Measurements from ENCODE around the gene CDKAL1. TPM values are rescaled to one million over a fixed set of nuclear protein-coding genes. Genes with fewer than 3 reads are reported as not detected.

Gene CDKAL1
- total RNA-seq, 1 donor from 2014 or later = 24.8 TPM

GRCh38 chr6:21180800-21181337 lies 646.6 kb downstream of the CDKAL1 start:
- no peak overlapping the region for H3K27ac Mint-ChIP-seq (ENCODE audit: unreplicated experiment)
- H3K27me3 Mint-ChIP-seq (ENCODE audit: unreplicated experiment) = no peaks in the 10 kb centered on the region
- no peaks in the 10 kb centered on the region for H3K9me3 Mint-ChIP-seq (ENCODE audit: unreplicated experiment)
- no peak for DNase-seq
- H3K4me3 Mint-ChIP-seq (ENCODE audit: unreplicated experiment) = no peak overlapping the region
- TF ChIP-seq CTCF (IDR thresholded peaks at IDR 0.05; ENCODE audit: partially characterized antibody, unreplicated experiment) = no peak
- peaks cover 4% of the 10 kb centered on the region for H3K4me1 Mint-ChIP-seq (ENCODE audit: low read depth, unreplicated experiment)
- no peaks in the 10 kb centered on the region for H3K36me3 Mint-ChIP-seq (ENCODE audit: unreplicated experiment)

GRCh38 chr6:21181866-21182265 lies 647.6 kb downstream of the CDKAL1 start:
- no peak for TF ChIP-seq CTCF (IDR thresholded peaks at IDR 0.05; ENCODE audit: partially characterized antibody, unreplicated experiment)
- Mint-ChIP-seq H3K4me1 (ENCODE audit: low read depth, unreplicated experiment) (peaks cover 6% of the 10 kb centered on the region), H3K4me3 (ENCODE audit: unreplicated experiment) (no peak overlapping the region), H3K9me3 (ENCODE audit: unreplicated experiment) (peaks cover 2% of the 10 kb centered on the region), H3K27me3 (ENCODE audit: unreplicated experiment) (no peaks in the 10 kb centered on the region), H3K36me3 (ENCODE audit: unreplicated experiment) (no peaks in the 10 kb centered on the region), H3K27ac (ENCODE audit: unreplicated experiment) (no peak overlapping the region)
- DNase-seq = no peak

GRCh38 chr6:21182589-21182988 lies 648.3 kb downstream of the CDKAL1 start:
- Mint-ChIP-seq H3K4me3 (ENCODE audit: unreplicated experiment) (no peak overlapping the region), H3K4me1 (ENCODE audit: low read depth, unreplicated experiment) (peaks cover 6% of the 10 kb centered on the region), H3K9me3 (ENCODE audit: unreplicated experiment) (peaks cover 2% of the 10 kb centered on the region), H3K27me3 (ENCODE audit: unreplicated experiment) (no peaks in the 10 kb centered on the region), H3K27ac (ENCODE audit: unreplicated experiment) (no peak overlapping the region), H3K36me3 (ENCODE audit: unreplicated experiment) (no peaks in the 10 kb centered on the region)
- DNase-seq = no peak
- no peak for TF ChIP-seq CTCF (IDR thresholded peaks at IDR 0.05; ENCODE audit: partially characterized antibody, unreplicated experiment)

GRCh38 chr6:21185861-21186478 lies 651.7 kb downstream of the CDKAL1 start:
- DNase-seq = no peak
- Mint-ChIP-seq H3K4me1 (ENCODE audit: low read depth, unreplicated experiment) (peaks cover 25% of the 10 kb centered on the region), H3K27me3 (ENCODE audit: unreplicated experiment) (no peaks in the 10 kb centered on the region), H3K9me3 (ENCODE audit: unreplicated experiment) (peaks cover 2% of the 10 kb centered on the region), H3K4me3 (ENCODE audit: unreplicated experiment) (peak overlapping the region; percentile 45), H3K27ac (ENCODE audit: unreplicated experiment) (peak overlapping the region; percentile 89), H3K36me3 (ENCODE audit: unreplicated experiment) (no peaks in the 10 kb centered on the region)
- no peak for TF ChIP-seq CTCF (IDR thresholded peaks at IDR 0.05; ENCODE audit: partially characterized antibody, unreplicated experiment)

GRCh38 chr6:21186479-21187055 lies 652.3 kb downstream of the CDKAL1 start:
- TF ChIP-seq CTCF (IDR thresholded peaks at IDR 0.05; ENCODE audit: partially characterized antibody, unreplicated experiment) = no peak
- H3K27ac Mint-ChIP-seq (ENCODE audit: unreplicated experiment) = no peak overlapping the region
- no peaks in the 10 kb centered on the region for H3K36me3 Mint-ChIP-seq (ENCODE audit: unreplicated experiment)
- H3K9me3 Mint-ChIP-seq (ENCODE audit: unreplicated experiment) = peaks cover 2% of the 10 kb centered on the region
- no peak for DNase-seq
- H3K4me1 Mint-ChIP-seq (ENCODE audit: low read depth, unreplicated experiment) = peaks cover 31% of the 10 kb centered on the region
- H3K27me3 Mint-ChIP-seq (ENCODE audit: unreplicated experiment) = no peaks in the 10 kb centered on the region
- H3K4me3 Mint-ChIP-seq (ENCODE audit: unreplicated experiment) = no peak overlapping the region

Measured in glutamatergic neuron (in vitro differentiated cells).